Measurements from ENCODE around the gene SUN2. TPM values are rescaled to one million over a fixed set of nuclear protein-coding genes. Genes with fewer than 3 reads are reported as not detected.

SUN2 gene
- total and polyA plus RNA-seq, 2 of the 4 experiments (the other 2 are of a cell fraction) = 27.8 to 50.0 TPM

DNA sequence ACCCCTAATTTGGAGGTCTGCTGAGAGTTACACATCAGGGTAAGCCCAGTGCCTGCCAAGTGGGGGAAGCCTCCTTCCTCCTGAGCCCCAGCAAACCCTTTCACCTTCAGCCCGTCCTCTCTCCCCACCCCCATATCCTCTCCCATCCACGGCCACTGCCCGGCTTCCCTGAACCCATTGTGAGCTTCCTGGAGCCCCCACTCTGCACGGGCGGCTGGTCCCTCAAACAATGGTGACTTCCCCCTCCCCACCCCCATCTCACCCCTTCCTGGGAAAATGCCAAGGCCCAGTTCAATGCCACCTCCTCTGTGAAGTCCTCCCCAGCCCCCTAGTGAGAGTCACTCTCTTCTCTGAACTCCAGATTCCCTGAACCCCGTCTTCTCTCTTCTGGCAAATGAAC, 20.3 kb upstream of the SUN2 start:
- Histone ChIP-seq H2BK5ac (ENCODE audit: low read depth, low read length, poor library complexity, severe bottlenecking) (no peak overlapping the region), H3K27ac (ENCODE audit: insufficient read depth, low read length) (no peak overlapping the region), H2BK20ac (ENCODE audit: low read depth, low read length) (no peak overlapping the region), H4K8ac (ENCODE audit: low read depth in 2 of 2, low read length in 2 of 2) (no peak overlapping the region), H3K4me1 (ENCODE audit: control insufficient read depth, insufficient read depth, low read length) (no peaks in the 10 kb centered on the region), H2BK15ac (ENCODE audit: low read depth, low read length) (no peak overlapping the region), H2BK120ac (ENCODE audit: low read depth, low read length) (no peak overlapping the region), H3K9ac (ENCODE audit: low read depth, low read length) (no peak overlapping the region), H4K5ac (ENCODE audit: low read depth, low read length) (no peak overlapping the region), H3K23ac (ENCODE audit: low read depth, low read length) (no peak overlapping the region), H3K4ac (ENCODE audit: low read depth, low read length) (no peak overlapping the region), H3K9me3 (ENCODE audit: control insufficient read depth, insufficient read depth, low read length) (no peaks in the 10 kb centered on the region), H3K27me3 (ENCODE audit: control insufficient read depth, insufficient read depth, low read length) (no peaks in the 10 kb centered on the region), H3K36me3 (ENCODE audit: control insufficient read depth, insufficient read depth, low read length) (peaks cover 14% of the 10 kb centered on the region; the same call in 1 of the 2 replicates), H2AK9ac (replicated peaks; ENCODE audit: low read depth, low read length, poor library complexity) (no peak overlapping the region), H3K79me1 (ENCODE audit: low read depth in 1 of 2, low read length in 2 of 2) (0 out of 4 replicates have a peak, but pooled peaks cover 0 to 3% of the 10 kb centered on the region in 2 experiments), H3K14ac (replicated peaks; ENCODE audit: low read depth, low read length) (no peak overlapping the region), H3K9me1 (ENCODE audit: insufficient read depth, low read length) (no peaks in the 10 kb centered on the region), H2AFZ (replicated peaks; ENCODE audit: low read length, poor library complexity) (no peak overlapping the region), H4K20me1 (ENCODE audit: insufficient read depth, low read length) (no peaks in the 10 kb centered on the region; the same call in 1 of the 2 replicates), H2AK5ac (ENCODE audit: low read depth, low read length) (no peak overlapping the region), H4K91ac (ENCODE audit: insufficient read depth, low read depth, low read length) (no peak overlapping the region), H3K56ac (ENCODE audit: extremely low read depth, insufficient read depth, low read length) (no peak overlapping the region), H3K4me3 (ENCODE audit: insufficient read depth, low read depth, low read length) (no peak overlapping the region), H3K4me2 (ENCODE audit: low read depth, low read length) (no peak overlapping the region), H3K18ac (ENCODE audit: low read depth, low read length) (no peak overlapping the region)
- in situ Hi-C loops (cut with MboI; ENCODE audit: low sequenced_read_pairs) (no loop called here), dilution Hi-C loops (cut with HindIII; ENCODE audit: low sequenced_read_pairs, unreplicated experiment) (no loop called here), intact Hi-C loops (cut with micrococcal nuclease) (no loop called here)
- WGBS, 2 experiments (ENCODE audit: extremely low coverage in 2 of 2, insufficient read length in 1 of 2) = 56% methylated on average over 2 of the region's 6 CpGs; no CpG with 5 or more reads in 1 of the 2 experiments
- TF ChIP-seq CEBPB (IDR thresholded peaks at IDR 0.05; ENCODE audit: low read depth, low read length) (no peak), MAZ (IDR thresholded peaks at IDR 0.05; ENCODE audit: borderline replicate concordance, low read depth, low read length) (no peak), MXI1 (IDR thresholded peaks at IDR 0.05; ENCODE audit: borderline replicate concordance, low read depth, low read length) (no peak), MAFK (IDR thresholded peaks at IDR 0.05; ENCODE audit: low read depth, low read length) (no peak), RCOR1 (IDR thresholded peaks at IDR 0.05; ENCODE audit: insufficient replicate concordance, low read length) (no peak), RAD21 (IDR thresholded peaks at IDR 0.05; ENCODE audit: low read length) (no peak), FOS (IDR thresholded peaks at IDR 0.05; ENCODE audit: low read depth, low read length) (no peak), RFX5 (IDR thresholded peaks at IDR 0.05; ENCODE audit: low read depth, low read length) (no peak), SMC3 (IDR thresholded peaks at IDR 0.05; ENCODE audit: low read depth, low read length) (no peak), POLR2A (IDR thresholded peaks at IDR 0.05; ENCODE audit: low read depth, low read length) (no peak), NFE2L2 (IDR thresholded peaks at IDR 0.05; ENCODE audit: low read depth, low read length) (no peak), CHD1 (IDR thresholded peaks at IDR 0.05; ENCODE audit: low read depth, low read length) (no peak)
- TF ChIP-seq, protein P1, sequence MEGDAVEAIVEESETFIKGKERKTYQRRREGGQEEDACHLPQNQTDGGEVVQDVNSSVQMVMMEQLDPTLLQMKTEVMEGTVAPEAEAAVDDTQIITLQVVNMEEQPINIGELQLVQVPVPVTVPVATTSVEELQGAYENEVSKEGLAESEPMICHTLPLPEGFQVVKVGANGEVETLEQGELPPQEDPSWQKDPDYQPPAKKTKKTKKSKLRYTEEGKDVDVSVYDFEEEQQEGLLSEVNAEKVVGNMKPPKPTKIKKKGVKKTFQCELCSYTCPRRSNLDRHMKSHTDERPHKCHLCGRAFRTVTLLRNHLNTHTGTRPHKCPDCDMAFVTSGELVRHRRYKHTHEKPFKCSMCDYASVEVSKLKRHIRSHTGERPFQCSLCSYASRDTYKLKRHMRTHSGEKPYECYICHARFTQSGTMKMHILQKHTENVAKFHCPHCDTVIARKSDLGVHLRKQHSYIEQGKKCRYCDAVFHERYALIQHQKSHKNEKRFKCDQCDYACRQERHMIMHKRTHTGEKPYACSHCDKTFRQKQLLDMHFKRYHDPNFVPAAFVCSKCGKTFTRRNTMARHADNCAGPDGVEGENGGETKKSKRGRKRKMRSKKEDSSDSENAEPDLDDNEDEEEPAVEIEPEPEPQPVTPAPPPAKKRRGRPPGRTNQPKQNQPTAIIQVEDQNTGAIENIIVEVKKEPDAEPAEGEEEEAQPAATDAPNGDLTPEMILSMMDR (conservative IDR thresholded peaks at IDR 0.05; ENCODE audit: low read depth, low read length) = no peak
- TF ChIP-seq, protein P2, sequence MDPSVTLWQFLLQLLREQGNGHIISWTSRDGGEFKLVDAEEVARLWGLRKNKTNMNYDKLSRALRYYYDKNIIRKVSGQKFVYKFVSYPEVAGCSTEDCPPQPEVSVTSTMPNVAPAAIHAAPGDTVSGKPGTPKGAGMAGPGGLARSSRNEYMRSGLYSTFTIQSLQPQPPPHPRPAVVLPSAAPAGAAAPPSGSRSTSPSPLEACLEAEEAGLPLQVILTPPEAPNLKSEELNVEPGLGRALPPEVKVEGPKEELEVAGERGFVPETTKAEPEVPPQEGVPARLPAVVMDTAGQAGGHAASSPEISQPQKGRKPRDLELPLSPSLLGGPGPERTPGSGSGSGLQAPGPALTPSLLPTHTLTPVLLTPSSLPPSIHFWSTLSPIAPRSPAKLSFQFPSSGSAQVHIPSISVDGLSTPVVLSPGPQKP (IDR thresholded peaks at IDR 0.05; ENCODE audit: borderline replicate concordance, low read depth, low read length) = no peak
- TF ChIP-seq, protein P3, sequence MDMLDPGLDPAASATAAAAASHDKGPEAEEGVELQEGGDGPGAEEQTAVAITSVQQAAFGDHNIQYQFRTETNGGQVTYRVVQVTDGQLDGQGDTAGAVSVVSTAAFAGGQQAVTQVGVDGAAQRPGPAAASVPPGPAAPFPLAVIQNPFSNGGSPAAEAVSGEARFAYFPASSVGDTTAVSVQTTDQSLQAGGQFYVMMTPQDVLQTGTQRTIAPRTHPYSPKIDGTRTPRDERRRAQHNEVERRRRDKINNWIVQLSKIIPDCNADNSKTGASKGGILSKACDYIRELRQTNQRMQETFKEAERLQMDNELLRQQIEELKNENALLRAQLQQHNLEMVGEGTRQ (IDR thresholded peaks at IDR 0.05; ENCODE audit: low read depth, low read length) = no peak
- no TSS peak for BruUV-seq (replicated peaks)
- ATAC-seq (ENCODE audit: low read depth) (no peak), DNase-seq (no peak)
- CTCF ChIA-PET = no interaction called here
- POLR2A ChIA-PET (ENCODE audit: unreplicated experiment) = no interaction called here
